Central memory CD8-positive, alpha-beta T cell (primary cell): Measurements from ENCODE around the gene NMBR.
"Not testable (repeated sequence)": the region's sequence is repeated elsewhere in the genome, so short reads cannot be mapped to it uniquely, and the experiment has no call there.

Source experiments
- ATAC-seq: fragments of 150-1000 bp; cut with Tn5 transposase; replicated peaks from 2 replicates; pipeline ENCODE4 v1.10.0; 2022; ENCODE audit warnings: mild to moderate bottlenecking, moderate FRiP score, moderate number of reproducible peaks; ENCODE audit not compliant: poor library complexity, severe bottlenecking; ENCODE audit errors: extremely low read depth
- DNase-seq, 2 donors: peaks; one replicate each; pipeline ENCODE4 v3.0.0; 2021; ENCODE audit warnings: low spot score in 2 of 2
- H3K27ac Mint-ChIP-seq: one replicate; pipeline ENCODE4 v1.8.0; 2022; ENCODE audit warnings: low read depth, mild to moderate bottlenecking, moderate library complexity, mixed read lengths
- H3K27me3 Mint-ChIP-seq: one replicate; pipeline ENCODE4 v1.8.0; 2022; ENCODE audit warnings: mixed read lengths
- H3K36me3 Mint-ChIP-seq: one replicate; pipeline ENCODE4 v1.8.0; 2022; ENCODE audit warnings: mild to moderate bottlenecking, moderate library complexity, mixed read lengths; ENCODE audit not compliant: insufficient read depth
- H3K4me1 Mint-ChIP-seq: one replicate; pipeline ENCODE4 v1.8.0; 2022; ENCODE audit warnings: mixed read lengths
- H3K4me3 Mint-ChIP-seq: one replicate; pipeline ENCODE4 v1.8.0; 2022; ENCODE audit warnings: mild to moderate bottlenecking, moderate library complexity, mixed read lengths
- H3K9me3 Mint-ChIP-seq: one replicate; pipeline ENCODE4 v1.8.0; 2022; ENCODE audit warnings: mixed read lengths

Gene NMBR

GRCh38 chr6:142035890-142036289 lies 111.0 kb downstream of the NMBR start:
- H3K27me3 Mint-ChIP-seq: peaks cover 11% of the 10 kb centered on the region
- H3K27ac Mint-ChIP-seq: no peak overlapping the region
- no peaks in the 10 kb centered on the region for H3K9me3 Mint-ChIP-seq
- no peaks in the 10 kb centered on the region for H3K4me1 Mint-ChIP-seq
- H3K36me3 Mint-ChIP-seq: no peaks in the 10 kb centered on the region
- no peak overlapping the region for H3K4me3 Mint-ChIP-seq
- no peak for DNase-seq
- ATAC-seq: no peak

- H3K4me3 Mint-ChIP-seq: no peak overlapping the region
- H3K36me3 Mint-ChIP-seq: no peaks in the 10 kb centered on the region
- no peaks in the 10 kb centered on the region for H3K4me1 Mint-ChIP-seq
- no peak for DNase-seq
- peaks cover 25% of the 10 kb centered on the region for H3K27me3 Mint-ChIP-seq
- H3K9me3 Mint-ChIP-seq: peaks cover 5% of the 10 kb centered on the region
- no peak overlapping the region for H3K27ac Mint-ChIP-seq
- no peak for ATAC-seq
Observed at GRCh38 chr6:142031035-142031434, 115.9 kb downstream of the NMBR start.

GRCh38 chr6:142030115-142030619 lies 116.8 kb downstream of the NMBR start:
- H3K4me1 Mint-ChIP-seq: no peaks in the 10 kb centered on the region
- H3K36me3 Mint-ChIP-seq: no peaks in the 10 kb centered on the region
- DNase-seq (no peak), ATAC-seq (no peak)
- peak overlapping the region; percentile 50 for H3K4me3 Mint-ChIP-seq
- H3K9me3 Mint-ChIP-seq: peaks cover 5% of the 10 kb centered on the region
- peaks cover 33% of the 10 kb centered on the region for H3K27me3 Mint-ChIP-seq
- H3K27ac Mint-ChIP-seq: no peak overlapping the region

- H3K27ac Mint-ChIP-seq: no peak overlapping the region
- H3K4me1 Mint-ChIP-seq: no peaks in the 10 kb centered on the region
- no peaks in the 10 kb centered on the region for H3K36me3 Mint-ChIP-seq
- H3K27me3 Mint-ChIP-seq: peaks cover 22% of the 10 kb centered on the region
- H3K9me3 Mint-ChIP-seq: peaks cover 5% of the 10 kb centered on the region
- H3K4me3 Mint-ChIP-seq: no peak overlapping the region
- DNase-seq (no peak), ATAC-seq (no peak)
Observed at GRCh38 chr6:142028527-142028926, 118.4 kb downstream of the NMBR start.

- ATAC-seq, H3K27ac Mint-ChIP-seq, H3K9me3 Mint-ChIP-seq, H3K4me1 Mint-ChIP-seq, H3K4me3 Mint-ChIP-seq, DNase-seq, H3K36me3 Mint-ChIP-seq: not testable (repeated sequence)
- peaks cover 22% of the 10 kb centered on the region for H3K27me3 Mint-ChIP-seq
Observed at GRCh38 chr6:142027804-142028203, 119.1 kb downstream of the NMBR start.

GRCh38 chr6:142027074-142027473 lies 119.8 kb downstream of the NMBR start:
- no peaks in the 10 kb centered on the region for H3K36me3 Mint-ChIP-seq
- H3K27ac Mint-ChIP-seq: no peak overlapping the region
- ATAC-seq: no peak
- DNase-seq: no peak
- H3K27me3 Mint-ChIP-seq: peaks cover 22% of the 10 kb centered on the region
- no peaks in the 10 kb centered on the region for H3K4me1 Mint-ChIP-seq
- peaks cover 5% of the 10 kb centered on the region for H3K9me3 Mint-ChIP-seq
- no peak overlapping the region for H3K4me3 Mint-ChIP-seq

GRCh38 chr6:142026471-142026870 lies 120.5 kb downstream of the NMBR start:
- ATAC-seq (no peak), DNase-seq (no peak)
- Mint-ChIP-seq H3K4me3 (no peak overlapping the region), H3K27ac (no peak overlapping the region), H3K27me3 (peaks cover 22% of the 10 kb centered on the region), H3K9me3 (peaks cover 5% of the 10 kb centered on the region), H3K4me1 (no peaks in the 10 kb centered on the region), H3K36me3 (no peaks in the 10 kb centered on the region)
